Endothelial cell of umbilical vein (primary cell): ENCODE measurements around the gene PIK3R2. TPM values are rescaled to one million over a fixed set of nuclear protein-coding genes. Genes with fewer than 3 reads are reported as not detected.

Source experiments
- BruUV-seq: library from RNA; stranded (reverse); fragments of 400-500 nt; replicated peaks from 2 replicates; lab custom pipeline; 2021; lab: Mats Ljungman, UMichigan
- CTCF ChIA-PET: fragments of 300-600, 350-600 bp; sonication (Branson Sonifier 250); formaldehyde crosslinking; loops from one replicate; lab custom pipeline; 2021; ENCODE audit warnings: antibody characterized with exemption, inconsistent platforms; lab: Charles Lee
- POLR2A ChIA-PET: fragments of 300-600, 350-600 bp; sonication (Branson Sonifier 250); formaldehyde crosslinking; loops from one replicate; lab custom pipeline; 2021; ENCODE audit warnings: antibody characterized with exemption, inconsistent platforms; lab: Charles Lee
- DNase-seq: peaks from one replicate; pipeline ENCODE4 v3.0.0-alpha.2; 2011; ENCODE audit warnings: low read depth, low spot score
- FAIRE-seq: peaks from 2 replicates; lab custom pipeline; 2011; peaks lifted over from hg19 to GRCh38; lab: Jason Lieb, UNC
- H2AFZ ChIP-seq: 2 replicates; pipeline ENCODE4 v1.6.0; 2012; ENCODE audit warnings: low read depth, low read length, control low read depth, inconsistent platforms
- H3K27ac ChIP-seq: 2 replicates; pipeline ENCODE4 v1.5.1; 2011; ENCODE audit warnings: low read depth, mild to moderate bottlenecking, control low read depth, low read length, moderate library complexity; ENCODE audit not compliant: insufficient read depth
- H3K27me3 ChIP-seq, 2 experiments: 2 replicates each; pipeline versions ENCODE4 v1.6.0 to v1.6.1; 2011; ENCODE audit warnings: low read length in 2 of 2, mixed read lengths in 1 of 2; ENCODE audit not compliant: control insufficient read depth in 2 of 2, insufficient read depth in 2 of 2
- H3K36me3 ChIP-seq, 2 experiments: 2 replicates in 1 of 2; 3 replicates in 1 of 2; pipeline ENCODE4 v1.5.1; 2011; ENCODE audit warnings: low read length in 2 of 2, mild to moderate bottlenecking in 1 of 2, moderate library complexity in 1 of 2; ENCODE audit not compliant: control insufficient read depth in 2 of 2, insufficient read depth in 2 of 2; ENCODE audit errors: extremely low read depth in 1 of 2
- H3K4me1 ChIP-seq: 3 replicates; pipeline ENCODE4 v1.5.1; 2011; ENCODE audit warnings: mild to moderate bottlenecking, low read length; ENCODE audit not compliant: control insufficient read depth, insufficient read depth; ENCODE audit errors: extremely low read depth
- H3K4me2 ChIP-seq: 2 replicates; pipeline ENCODE4 v1.6.1; 2011; ENCODE audit warnings: low read length, control low read depth, mixed read lengths; ENCODE audit not compliant: insufficient read depth
- H3K4me3 ChIP-seq, 3 experiments: fragments of 200-600 bp in 1 of 3; sonication (generic), shearing (Covaris generic) in 1 of 3; replicated peaks in 1 of 3; 2 replicates each; pipeline ENCODE4 v1.5.1; 2011 to 2016; ENCODE audit warnings: control low read depth in 3 of 3, low read length in 3 of 3, mild to moderate bottlenecking in 2 of 3, inconsistent platforms in 1 of 3, low read depth in 1 of 3, moderate library complexity in 1 of 3; ENCODE audit not compliant: insufficient read depth in 1 of 3
- H3K79me2 ChIP-seq: 2 replicates; pipeline ENCODE4 v1.6.0; 2012; ENCODE audit warnings: low read length, inconsistent platforms; ENCODE audit not compliant: control insufficient read depth, insufficient read depth
- H3K9ac ChIP-seq: replicated peaks from 2 replicates; pipeline ENCODE3; 2011; ENCODE audit warnings: low read length, control low read depth; ENCODE audit not compliant: insufficient read depth; ENCODE audit errors: extremely low read depth
- H3K9me1 ChIP-seq: replicated peaks from 3 replicates; pipeline ENCODE4 v1.6.0; 2011; ENCODE audit warnings: mild to moderate bottlenecking, low read length; ENCODE audit not compliant: control insufficient read depth, insufficient read depth; ENCODE audit errors: extremely low read depth
- H3K9me3 ChIP-seq: replicated peaks from 2 replicates; pipeline ENCODE4 v1.5.1; 2012; ENCODE audit warnings: low read length, inconsistent platforms; ENCODE audit not compliant: control insufficient read depth, insufficient read depth
- H4K20me1 ChIP-seq: replicated peaks from 2 replicates; pipeline ENCODE3; 2011; ENCODE audit warnings: mild to moderate bottlenecking, low read length; ENCODE audit not compliant: control insufficient read depth, insufficient read depth; ENCODE audit errors: extremely low read depth
- CTCF ChIP-seq, 2 donors: IDR thresholded peaks; 1 replicate in 1 of 2; 2 replicates in 1 of 2; pipeline ENCODE4 v1.5.1; 2011; ENCODE audit warnings: low read length in 2 of 2, mild to moderate bottlenecking in 2 of 2, moderate library complexity in 2 of 2, control low read depth in 1 of 2, inconsistent platforms in 1 of 2, low read depth in 1 of 2; ENCODE audit not compliant: insufficient read depth in 1 of 2; ENCODE audit errors: extremely low read depth in 1 of 2
- EZH2 ChIP-seq: IDR thresholded peaks from 2 replicates; pipeline ENCODE4 v1.6.1; 2012; ENCODE audit warnings: borderline replicate concordance, low read depth, mild to moderate bottlenecking, moderate library complexity, low read length, inconsistent platforms; ENCODE audit not compliant: severe bottlenecking
- FOS ChIP-seq: IDR thresholded peaks from 2 replicates; pipeline ENCODE4 v1.6.1; 2011; ENCODE audit warnings: mild to moderate bottlenecking, low read length, moderate library complexity, borderline replicate concordance; ENCODE audit not compliant: insufficient read depth
- GATA2 ChIP-seq: IDR thresholded peaks from 2 replicates; pipeline ENCODE4 v1.7.0; 2011; ENCODE audit warnings: low read depth, mild to moderate bottlenecking, moderate library complexity, mixed read lengths, low read length; ENCODE audit not compliant: insufficient read length, insufficient read depth
- JUN ChIP-seq: IDR thresholded peaks from 2 replicates; pipeline ENCODE4 v1.6.1; 2011; ENCODE audit warnings: borderline replicate concordance, low read depth; ENCODE audit not compliant: insufficient read length, insufficient read depth
- MYC ChIP-seq: IDR thresholded peaks from one replicate; pipeline ENCODE4 v1.6.1; 2011; ENCODE audit warnings: mild to moderate bottlenecking, low read depth, low read length
- POLR2A ChIP-seq: IDR thresholded peaks from 2 replicates; pipeline ENCODE4 v1.6.1; 2012; ENCODE audit warnings: low read depth, mild to moderate bottlenecking, control low read depth, low read length
- POLR2AphosphoS5 ChIP-seq: IDR thresholded peaks from 2 replicates; pipeline ENCODE4 v1.6.1; 2012; ENCODE audit warnings: low read depth, mild to moderate bottlenecking, control low read depth, low read length, moderate library complexity; ENCODE audit not compliant: insufficient read depth
- dilution Hi-C: fragments of 300-500 bp; cut with MboI; formaldehyde crosslinking; loops from one replicate; pipeline ENCODE4 v1.15.0; 2019; ENCODE audit warnings: low sequenced_read_pairs; ENCODE audit not compliant: extremely low pct_ligation_motif_present
- intact Hi-C: fragments of 100-400 bp; cut with micrococcal nuclease; formaldehyde crosslinking; loops from one replicate; pipeline ENCODE4 v1.10.0; 2022
- polyA plus RNA-seq, 4 experiments: library from polyadenylated mRNA; depleted of rRNA in 3 of 4; stranded (reverse) in 3 of 4; unstranded in 1 of 4; fragments of >200 nt; gene quantifications; 2 replicates each; pipeline versions ENCODE4 v1.2.1 to v1.2.3, GENCODE V29; 2011 to 2012; ENCODE audit warnings: missing spikeins in 1 of 4
- total RNA-seq: library from RNA; stranded (reverse); gene quantifications from 2 replicates; pipeline ENCODE4 v1.2.3, GENCODE V29; 2021
- TF ChIP-seq, protein P1 (sequence below): IDR thresholded peaks from 2 replicates; pipeline ENCODE4 v1.6.1; 2011; ENCODE audit not compliant: insufficient read depth, insufficient read length

The PIK3R2 gene
- total and polyA plus RNA-seq, 2 donors (not counting 3 experiments of a cell fraction or from before 2014, with no cell fraction given) = 8.1 to 15.2 TPM

DNA sequence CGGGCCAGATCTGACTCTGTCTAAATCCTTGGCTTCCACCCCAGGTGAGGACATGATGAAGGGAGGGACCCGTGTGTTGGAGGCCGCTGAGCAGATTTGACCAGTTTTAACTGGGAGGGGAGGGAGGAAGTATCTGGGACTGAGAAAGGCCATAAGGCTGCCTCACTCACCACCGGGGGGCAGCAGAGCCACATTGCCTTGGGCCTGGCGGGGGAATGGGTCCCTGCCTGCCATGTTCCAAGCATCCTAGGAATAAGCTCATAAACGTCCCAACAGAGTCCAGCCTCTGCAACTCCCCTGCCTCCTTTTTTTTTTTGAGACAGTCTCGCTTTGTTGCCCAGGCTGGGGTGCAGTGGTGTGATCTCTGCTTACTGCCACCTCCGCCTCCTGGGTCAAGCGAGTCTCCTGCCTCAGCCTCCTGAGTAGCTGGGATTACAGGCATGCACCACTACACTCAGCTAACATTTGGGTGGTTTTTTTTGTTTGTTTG lies 39.9 kb upstream of the PIK3R2 start:
- dilution Hi-C loops = no loop called here
- intact Hi-C loops = loop anchor here (1.0 to 10.0 kb wide), 6 partner anchors 39 to 212 kb away; partner anchors contain the start of gene LSM4
- H3K36me3 ChIP-seq = no peaks in the 10 kb centered on the region
- H3K9ac ChIP-seq = no peak overlapping the region
- BruUV-seq = no TSS peak
- no peak overlapping the region for H2AFZ ChIP-seq
- H3K79me2 ChIP-seq = no peaks in the 10 kb centered on the region
- no peak overlapping the region for H3K4me2 ChIP-seq
- no peak overlapping the region for H3K27ac ChIP-seq
- ChIA-PET POLR2A (interaction anchor here (0.7 to 0.8 kb wide), 2 partner anchors 139 to 948 kb away, joined by 3 read pairs; no protein-coding TSS in a partner anchor), CTCF (interaction anchor here (0.6 to 6.4 kb wide), 68 partner anchors 9 to 306 kb away, joined by 3 to 210 read pairs (median 6); partner anchors contain the start of genes ARRDC2, IFI30, MAST3 and MPV17L2)
- H3K9me3 ChIP-seq = no peaks in the 10 kb centered on the region
- H3K9me1 ChIP-seq = no peaks in the 10 kb centered on the region
- H3K4me1 ChIP-seq = peaks cover 4% of the 10 kb centered on the region
- TF ChIP-seq CTCF (IDR thresholded peaks at IDR 0.05; ENCODE audit: extremely low read depth in 1 of 2, insufficient read depth in 1 of 2, low read depth in 1 of 2, low read length in 2 of 2) (peak; percentile 87 to 96), GATA2 (no peak)
- no peaks in the 10 kb centered on the region for H4K20me1 ChIP-seq
- no peak overlapping the region for H3K4me3 ChIP-seq
- peak; percentile 80 for DNase-seq
- FAIRE-seq = peak; percentile 92
- H3K27me3 ChIP-seq = peaks cover 0 to 7% of the 10 kb centered on the region in 2 experiments

DNA sequence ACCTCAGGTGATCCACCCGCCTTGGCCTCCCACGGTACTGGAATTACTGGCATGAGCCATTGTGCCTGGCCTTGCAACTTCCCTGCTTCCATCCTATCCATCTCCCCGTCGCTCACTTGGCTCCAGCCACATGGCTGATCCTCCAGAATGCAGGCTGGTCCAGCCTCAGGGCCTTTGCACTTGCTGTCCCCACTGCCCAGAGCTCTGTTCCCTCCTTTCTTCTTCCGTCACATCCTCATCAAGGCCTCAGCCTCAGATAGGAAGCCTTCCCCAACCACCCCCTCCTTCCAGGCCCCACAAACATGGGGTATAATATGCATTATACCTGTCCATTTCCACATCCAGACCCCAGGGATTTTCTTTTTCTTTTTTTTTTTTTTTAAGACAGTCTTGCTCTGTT lies 39.1 kb upstream of the PIK3R2 start:
- Histone ChIP-seq H3K27me3 (peaks cover 0 to 7% of the 10 kb centered on the region in 2 experiments), H3K9me3 (no peaks in the 10 kb centered on the region), H3K9ac (no peak overlapping the region), H2AFZ (no peak overlapping the region), H3K4me3 (no peak overlapping the region), H3K79me2 (no peaks in the 10 kb centered on the region), H3K27ac (no peak overlapping the region), H4K20me1 (no peaks in the 10 kb centered on the region), H3K4me1 (peaks cover 10% of the 10 kb centered on the region), H3K4me2 (no peak overlapping the region), H3K9me1 (no peaks in the 10 kb centered on the region), H3K36me3 (no peaks in the 10 kb centered on the region)
- intact Hi-C loops (loop anchor here (1.0 to 10.0 kb wide), 6 partner anchors 38 to 211 kb away; partner anchors contain the start of gene LSM4), dilution Hi-C loops (no loop called here)
- BruUV-seq = no TSS peak
- FAIRE-seq (no peak), DNase-seq (no peak)
- TF ChIP-seq GATA2 (no peak), CTCF (IDR thresholded peaks at IDR 0.05; ENCODE audit: extremely low read depth in 1 of 2, insufficient read depth in 1 of 2, low read depth in 1 of 2, low read length in 2 of 2) (no peak), MYC (no peak), POLR2A (no peak), POLR2AphosphoS5 (no peak), EZH2 (no peak), JUN (no peak), FOS (no peak)
- TF ChIP-seq, protein P1, sequence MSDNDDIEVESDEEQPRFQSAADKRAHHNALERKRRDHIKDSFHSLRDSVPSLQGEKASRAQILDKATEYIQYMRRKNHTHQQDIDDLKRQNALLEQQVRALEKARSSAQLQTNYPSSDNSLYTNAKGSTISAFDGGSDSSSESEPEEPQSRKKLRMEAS = no peak
- CTCF ChIA-PET = interaction anchor here (0.8 to 6.4 kb wide), 20 partner anchors 13 to 215 kb away, joined by 3 to 210 read pairs (median 16); partner anchors contain the start of genes ARRDC2, IFI30, MAST3 and MPV17L2
- POLR2A ChIA-PET = no interaction called here
